ENCODE data around the gene CABP2.
"Not testable (repeated sequence)": the region's sequence is repeated elsewhere in the genome, so short reads cannot be mapped to it uniquely, and the experiment has no call there.

DNA sequence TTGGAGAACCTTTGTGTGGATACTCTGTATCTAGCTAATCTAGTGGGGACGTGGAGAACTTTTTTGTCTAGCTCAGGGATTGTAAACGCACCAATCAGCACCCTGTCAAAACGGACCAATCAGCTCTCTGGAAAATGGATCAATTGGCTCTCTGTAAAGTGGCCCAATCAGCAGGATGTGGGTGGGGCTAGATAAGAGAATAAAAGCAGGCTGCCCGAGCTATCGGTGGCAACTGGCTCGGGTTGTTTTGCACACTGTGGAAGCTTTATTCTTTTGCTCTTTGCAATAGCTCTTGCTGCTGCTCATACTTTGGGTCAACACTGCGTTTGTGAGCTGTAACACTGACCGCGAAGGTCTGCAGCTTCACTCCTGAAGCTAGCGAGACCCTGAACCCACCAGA is 46.6 kb downstream of the CABP2 start:
- TF ChIP-seq, protein P1, sequence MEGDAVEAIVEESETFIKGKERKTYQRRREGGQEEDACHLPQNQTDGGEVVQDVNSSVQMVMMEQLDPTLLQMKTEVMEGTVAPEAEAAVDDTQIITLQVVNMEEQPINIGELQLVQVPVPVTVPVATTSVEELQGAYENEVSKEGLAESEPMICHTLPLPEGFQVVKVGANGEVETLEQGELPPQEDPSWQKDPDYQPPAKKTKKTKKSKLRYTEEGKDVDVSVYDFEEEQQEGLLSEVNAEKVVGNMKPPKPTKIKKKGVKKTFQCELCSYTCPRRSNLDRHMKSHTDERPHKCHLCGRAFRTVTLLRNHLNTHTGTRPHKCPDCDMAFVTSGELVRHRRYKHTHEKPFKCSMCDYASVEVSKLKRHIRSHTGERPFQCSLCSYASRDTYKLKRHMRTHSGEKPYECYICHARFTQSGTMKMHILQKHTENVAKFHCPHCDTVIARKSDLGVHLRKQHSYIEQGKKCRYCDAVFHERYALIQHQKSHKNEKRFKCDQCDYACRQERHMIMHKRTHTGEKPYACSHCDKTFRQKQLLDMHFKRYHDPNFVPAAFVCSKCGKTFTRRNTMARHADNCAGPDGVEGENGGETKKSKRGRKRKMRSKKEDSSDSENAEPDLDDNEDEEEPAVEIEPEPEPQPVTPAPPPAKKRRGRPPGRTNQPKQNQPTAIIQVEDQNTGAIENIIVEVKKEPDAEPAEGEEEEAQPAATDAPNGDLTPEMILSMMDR (conservative IDR thresholded peaks at IDR 0.05; ENCODE audit: low read depth, low read length), result not testable (repeated sequence)
- not testable (repeated sequence) for TF ChIP-seq EZH2 (IDR thresholded peaks at IDR 0.05; ENCODE audit: low read length, unreplicated experiment)

Data from PC-3 (cell line).